MCF 10A (cell line): ENCODE results near the gene ENC1. TPM values are rescaled to one million over a fixed set of nuclear protein-coding genes. Genes with fewer than 3 reads are reported as not detected.

Experiments used
- BruUV-seq: library from RNA; stranded (reverse); fragments of 400-500 nt; replicated peaks from 2 replicates; lab custom pipeline; 2021; lab: Mats Ljungman, UMichigan
- CTCF ChIA-PET: fragments of 300-600 bp; sonication (Branson Sonifier 250); formaldehyde crosslinking; extraction: SDS; loops from one replicate; lab custom pipeline; 2021; ENCODE audit warnings: antibody characterized with exemption, inconsistent platforms; lab: Yijun Ruan, JAX
- POLR2A ChIA-PET: fragments of 300-600, 350-650 bp; sonication (Branson Sonifier 250); formaldehyde crosslinking; extraction: SDS; loops from one replicate; lab custom pipeline; 2020; ENCODE audit warnings: antibody characterized with exemption, inconsistent platforms; lab: Yijun Ruan, JAX
- DNase-seq: peaks from one replicate; pipeline ENCODE4 v3.0.0-alpha.2; 2018; ENCODE audit not compliant: unreplicated experiment
- H3K27ac Mint-ChIP-seq: one replicate; pipeline ENCODE4 v1.8.0; 2022; ENCODE audit warnings: mild to moderate bottlenecking, low read depth, mixed read lengths; ENCODE audit not compliant: unreplicated experiment
- H3K27me3 Mint-ChIP-seq: one replicate; pipeline ENCODE4 v1.8.0; 2022; ENCODE audit warnings: mixed read lengths; ENCODE audit not compliant: insufficient read depth, unreplicated experiment
- H3K36me3 Mint-ChIP-seq: one replicate; pipeline ENCODE4 v1.8.0; 2022; ENCODE audit warnings: mild to moderate bottlenecking, moderate library complexity, mixed read lengths; ENCODE audit not compliant: insufficient read depth, unreplicated experiment
- H3K4me1 Mint-ChIP-seq: one replicate; pipeline ENCODE4 v1.8.0; 2022; ENCODE audit warnings: mixed read lengths; ENCODE audit not compliant: insufficient read depth, unreplicated experiment
- H3K4me3 Mint-ChIP-seq: one replicate; pipeline ENCODE4 v1.8.0; 2022; ENCODE audit warnings: mild to moderate bottlenecking, moderate library complexity, mixed read lengths; ENCODE audit not compliant: unreplicated experiment
- H3K9me3 Mint-ChIP-seq: one replicate; pipeline ENCODE4 v1.8.0; 2022; ENCODE audit warnings: mixed read lengths; ENCODE audit not compliant: unreplicated experiment
- intact Hi-C: fragments of 100-400 bp; cut with micrococcal nuclease; formaldehyde crosslinking; loops from 2 replicates; pipeline ENCODE4 v1.14.1; 2022
- total RNA-seq: library from RNA; stranded (reverse); gene quantifications from 2 replicates; pipeline ENCODE4 v1.2.3, GENCODE V29; 2022
- TF ChIP-seq, protein P1 (sequence below): fragments of 200-600 bp; IDR thresholded peaks from one replicate; pipeline ENCODE4 v1.8.0; 2022; ENCODE audit warnings: antibody characterized with exemption, mild to moderate bottlenecking; ENCODE audit not compliant: unreplicated experiment

The ENC1 gene
- total RNA-seq, 1 experiment from 2014 or later: 12.9 TPM

DNA sequence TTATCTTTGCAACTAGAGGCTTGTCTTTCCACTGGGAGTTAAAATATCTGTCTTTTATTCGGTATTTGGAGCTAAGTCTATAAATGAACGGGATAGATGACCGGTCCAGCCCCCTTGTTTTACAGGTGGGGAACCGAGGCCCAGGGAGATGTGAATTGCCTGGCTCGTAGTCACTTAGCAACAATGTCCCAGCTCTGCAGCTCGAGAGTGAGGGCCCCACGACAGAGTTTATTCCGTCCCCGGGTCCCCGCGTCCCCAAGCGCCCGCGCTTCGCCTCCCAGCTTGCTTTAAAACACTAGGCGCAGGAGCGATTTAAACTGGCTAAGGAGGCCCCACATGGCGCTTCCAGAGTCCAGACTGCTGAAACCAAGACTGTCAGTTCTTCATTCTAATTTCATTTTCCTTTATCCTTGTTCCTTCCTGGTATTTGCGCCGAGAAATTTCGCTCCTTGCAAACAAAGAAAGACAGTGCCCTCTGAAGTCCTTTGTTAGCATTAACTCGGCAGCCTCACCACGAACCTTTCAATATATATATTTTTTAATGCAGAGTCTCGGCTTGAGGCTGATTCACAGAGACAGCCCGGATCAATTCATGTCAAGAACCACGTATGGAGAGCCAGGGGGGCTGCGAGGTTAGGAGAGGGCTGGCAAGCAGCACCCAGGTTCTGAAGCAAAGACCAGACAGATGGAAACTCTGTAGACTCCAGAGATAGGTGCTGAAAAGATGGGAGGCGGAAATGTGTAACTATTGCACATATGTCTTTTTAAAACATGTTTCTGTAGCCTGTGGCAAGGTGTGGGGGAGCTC is 1.4 kb upstream of the ENC1 start:
- TF ChIP-seq, protein P1, sequence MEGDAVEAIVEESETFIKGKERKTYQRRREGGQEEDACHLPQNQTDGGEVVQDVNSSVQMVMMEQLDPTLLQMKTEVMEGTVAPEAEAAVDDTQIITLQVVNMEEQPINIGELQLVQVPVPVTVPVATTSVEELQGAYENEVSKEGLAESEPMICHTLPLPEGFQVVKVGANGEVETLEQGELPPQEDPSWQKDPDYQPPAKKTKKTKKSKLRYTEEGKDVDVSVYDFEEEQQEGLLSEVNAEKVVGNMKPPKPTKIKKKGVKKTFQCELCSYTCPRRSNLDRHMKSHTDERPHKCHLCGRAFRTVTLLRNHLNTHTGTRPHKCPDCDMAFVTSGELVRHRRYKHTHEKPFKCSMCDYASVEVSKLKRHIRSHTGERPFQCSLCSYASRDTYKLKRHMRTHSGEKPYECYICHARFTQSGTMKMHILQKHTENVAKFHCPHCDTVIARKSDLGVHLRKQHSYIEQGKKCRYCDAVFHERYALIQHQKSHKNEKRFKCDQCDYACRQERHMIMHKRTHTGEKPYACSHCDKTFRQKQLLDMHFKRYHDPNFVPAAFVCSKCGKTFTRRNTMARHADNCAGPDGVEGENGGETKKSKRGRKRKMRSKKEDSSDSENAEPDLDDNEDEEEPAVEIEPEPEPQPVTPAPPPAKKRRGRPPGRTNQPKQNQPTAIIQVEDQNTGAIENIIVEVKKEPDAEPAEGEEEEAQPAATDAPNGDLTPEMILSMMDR: peak; percentile 69
- intact Hi-C loops: loop anchor here (1.0 to 10.0 kb wide), 8 partner anchors 67 to 740 kb away; no protein-coding TSS in a partner anchor
- BruUV-seq: TSS peak; percentile 85
- peak; percentile 88 for DNase-seq
- Mint-ChIP-seq H3K4me1 (peaks cover 52% of the 10 kb centered on the region), H3K36me3 (peaks cover 5% of the 10 kb centered on the region), H3K27me3 (no peaks in the 10 kb centered on the region), H3K27ac (peak overlapping the region; percentile 90), H3K9me3 (no peaks in the 10 kb centered on the region), H3K4me3 (peak overlapping the region; percentile 87)
- CTCF ChIA-PET: interaction anchor here (0.5 to 11.0 kb wide), 49 partner anchors 8 to 1078 kb away, joined by 3 to 102 read pairs (median 4); no protein-coding TSS in a partner anchor
- POLR2A ChIA-PET: interaction anchor here (0.7 to 5.2 kb wide), 13 partner anchors 9 to 828 kb away, joined by 3 to 55 read pairs (median 7); no protein-coding TSS in a partner anchor

GRCh38 chr5:74640954-74641734 is 616 bp upstream of the ENC1 start:
- Mint-ChIP-seq H3K27ac (peak overlapping the region; percentile 90), H3K4me1 (peaks cover 48% of the 10 kb centered on the region), H3K36me3 (peaks cover 5% of the 10 kb centered on the region), H3K4me3 (peak overlapping the region; percentile 87), H3K27me3 (no peaks in the 10 kb centered on the region), H3K9me3 (no peaks in the 10 kb centered on the region)
- CTCF ChIA-PET: interaction anchor here (0.5 to 11.0 kb wide), 43 partner anchors 8 to 1051 kb away, joined by 3 to 102 read pairs (median 4); no protein-coding TSS in a partner anchor
- no TSS peak for BruUV-seq
- TF ChIP-seq, protein P1: no peak
- POLR2A ChIA-PET: interaction anchor here (0.6 to 5.2 kb wide), 24 partner anchors 8 to 747 kb away, joined by 3 to 55 read pairs (median 6); no protein-coding TSS in a partner anchor
- DNase-seq: peak; percentile 89
- intact Hi-C loops: loop anchor here (1.0 to 10.0 kb wide), 7 partner anchors 66 to 656 kb away; no protein-coding TSS in a partner anchor

DNA sequence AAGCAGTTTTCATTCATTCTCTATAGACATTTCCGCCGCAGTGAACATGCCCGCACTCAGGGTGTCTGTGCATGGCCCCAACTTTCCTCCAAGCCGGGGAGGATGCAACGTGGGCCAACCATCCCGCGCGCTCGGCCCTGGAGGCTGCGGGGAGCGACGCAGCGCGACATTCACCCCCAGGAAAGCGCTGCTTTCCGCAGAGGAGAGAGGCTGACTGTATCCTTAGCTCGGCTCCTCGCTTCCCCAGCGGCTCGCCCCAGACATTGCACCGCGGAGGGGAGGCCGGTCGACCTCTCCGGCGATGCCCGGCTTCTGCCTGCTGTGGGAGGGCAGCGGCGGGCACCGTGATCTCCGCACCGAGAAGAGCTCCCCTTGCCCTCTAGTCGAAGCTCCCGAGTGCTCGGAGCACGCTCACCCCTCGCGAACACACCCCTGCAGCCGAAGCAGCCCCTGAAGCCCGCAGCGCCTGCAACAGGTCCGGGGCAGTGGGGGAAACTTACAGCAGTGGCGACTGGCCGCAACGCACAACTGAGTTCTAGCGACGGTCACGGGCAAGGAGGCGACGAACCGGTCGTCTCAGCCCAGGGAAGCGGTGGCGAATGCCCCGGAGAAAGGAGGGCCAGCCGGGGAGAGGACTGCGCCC is 600 bp downstream of the ENC1 start:
- H3K36me3 Mint-ChIP-seq: peaks cover 11% of the 10 kb centered on the region
- peaks cover 48% of the 10 kb centered on the region for H3K4me1 Mint-ChIP-seq

More for the DNA sequence above, 600 bp downstream of the ENC1 start:
- Mint-ChIP-seq H3K27me3 (no peaks in the 10 kb centered on the region), H3K4me3 (peak overlapping the region; percentile 87), H3K9me3 (no peaks in the 10 kb centered on the region), H3K27ac (peak overlapping the region; percentile 90)
- ChIA-PET POLR2A (interaction anchor here (0.9 to 5.2 kb wide), 21 partner anchors 9 to 737 kb away, joined by 3 to 55 read pairs (median 6); partner anchors contain the start of genes GFM2 and NSA2), CTCF (interaction anchor here (0.6 to 11.0 kb wide), 15 partner anchors 10 to 825 kb away, joined by 3 to 102 read pairs (median 4); no protein-coding TSS in a partner anchor)
- intact Hi-C loops: loop anchor here (1.0 to 10.0 kb wide), 7 partner anchors 65 to 515 kb away; no protein-coding TSS in a partner anchor
- no TSS peak for BruUV-seq
- peak; percentile 47 for DNase-seq
- TF ChIP-seq, protein P1: peak; percentile 15
